ENCODE results near the gene CDK11A. TPM values are rescaled to one million over a fixed set of nuclear protein-coding genes. Genes with fewer than 3 reads are reported as not detected.

The CDK11A gene
- total and polyA plus RNA-seq, 2 donors (not counting 1 experiment from before 2014, with no cell fraction given) = 2.8 to 14.2 TPM

- Histone ChIP-seq H3K9ac (ENCODE audit: insufficient read depth, low read length) (no peak overlapping the region), H4K20me1 (ENCODE audit: control insufficient read depth, extremely low read depth, insufficient read depth, low read length) (no peaks in the 10 kb centered on the region), H3K4me1 (ENCODE audit: control insufficient read depth, extremely low read depth, insufficient read depth, low read length) (no peaks in the 10 kb centered on the region), H3K79me2 (ENCODE audit: control insufficient read depth, insufficient read depth, low read length) (no peaks in the 10 kb centered on the region), H3K4me3 (replicated peaks in 1 of 4; ENCODE audit: control extremely low read depth in 1 of 4, insufficient read depth in 1 of 4, low read depth in 3 of 4, low read length in 4 of 4) (no peak overlapping the region), H3K4me2 (ENCODE audit: extremely low read depth, insufficient read depth, low read length) (no peak overlapping the region), H3K9me3 (ENCODE audit: control insufficient read depth, insufficient read depth, low read depth, low read length) (no peaks in the 10 kb centered on the region), H3K36me3 (ENCODE audit: control insufficient read depth, insufficient read depth, low read length) (peaks cover 10% of the 10 kb centered on the region), H3K27me3 (ENCODE audit: control insufficient read depth, insufficient read depth, low read length) (no peaks in the 10 kb centered on the region), H3K27ac (ENCODE audit: insufficient read depth, low read length) (no peak overlapping the region), H2AFZ (ENCODE audit: low read length) (no peak overlapping the region)
- TF ChIP-seq EZH2 (IDR thresholded peaks at IDR 0.05; ENCODE audit: low read length, missing control alignments) = no peak
- TF ChIP-seq CTCF (conservative IDR thresholded peaks at IDR 0.05 in 1 of 2, IDR thresholded peaks at IDR 0.05 in 1 of 2; ENCODE audit: low read depth in 1 of 2, low read length in 2 of 2) = no peak
- no peak for DNase-seq (ENCODE audit: low read depth in 2 of 2)
Observed at GRCh38 chr1:1672181-1672965, 51.8 kb downstream of the CDK11A start.

- no peaks in the 10 kb centered on the region for H3K9me3 ChIP-seq (ENCODE audit: control insufficient read depth, insufficient read depth, low read depth, low read length)
- no peak overlapping the region for H3K4me2 ChIP-seq (ENCODE audit: extremely low read depth, insufficient read depth, low read length)
- no peak overlapping the region for H3K9ac ChIP-seq (ENCODE audit: insufficient read depth, low read length)
- H3K4me1 ChIP-seq (ENCODE audit: control insufficient read depth, extremely low read depth, insufficient read depth, low read length) = no peaks in the 10 kb centered on the region
- TF ChIP-seq CTCF (conservative IDR thresholded peaks at IDR 0.05 in 1 of 2, IDR thresholded peaks at IDR 0.05 in 1 of 2; ENCODE audit: low read depth in 1 of 2, low read length in 2 of 2) (no peak), EZH2 (IDR thresholded peaks at IDR 0.05; ENCODE audit: low read length, missing control alignments) (no peak)
- no peak overlapping the region for H3K4me3 ChIP-seq (replicated peaks in 1 of 4; ENCODE audit: control extremely low read depth in 1 of 4, insufficient read depth in 1 of 4, low read depth in 3 of 4, low read length in 4 of 4)
- no peak overlapping the region for H3K27ac ChIP-seq (ENCODE audit: insufficient read depth, low read length)
- H4K20me1 ChIP-seq (ENCODE audit: control insufficient read depth, extremely low read depth, insufficient read depth, low read length) = no peaks in the 10 kb centered on the region
- H3K36me3 ChIP-seq (ENCODE audit: control insufficient read depth, insufficient read depth, low read length) = peaks cover 10% of the 10 kb centered on the region
- H2AFZ ChIP-seq (ENCODE audit: low read length) = no peak overlapping the region
- H3K79me2 ChIP-seq (ENCODE audit: control insufficient read depth, insufficient read depth, low read length) = no peaks in the 10 kb centered on the region
- H3K27me3 ChIP-seq (ENCODE audit: control insufficient read depth, insufficient read depth, low read length) = no peaks in the 10 kb centered on the region
- no peak for DNase-seq (ENCODE audit: low read depth in 2 of 2)
Observed at GRCh38 chr1:1671365-1672119, 52.6 kb downstream of the CDK11A start.

GRCh38 chr1:1670866-1671265, 53.3 kb downstream of the CDK11A start:
- TF ChIP-seq CTCF (conservative IDR thresholded peaks at IDR 0.05 in 1 of 2, IDR thresholded peaks at IDR 0.05 in 1 of 2; ENCODE audit: low read depth in 1 of 2, low read length in 2 of 2) (no peak), EZH2 (IDR thresholded peaks at IDR 0.05; ENCODE audit: low read length, missing control alignments) (no peak)
- Histone ChIP-seq H3K27me3 (ENCODE audit: control insufficient read depth, insufficient read depth, low read length) (no peaks in the 10 kb centered on the region), H3K36me3 (ENCODE audit: control insufficient read depth, insufficient read depth, low read length) (peaks cover 13% of the 10 kb centered on the region), H3K27ac (ENCODE audit: insufficient read depth, low read length) (no peak overlapping the region), H3K4me2 (ENCODE audit: extremely low read depth, insufficient read depth, low read length) (no peak overlapping the region), H4K20me1 (ENCODE audit: control insufficient read depth, extremely low read depth, insufficient read depth, low read length) (no peaks in the 10 kb centered on the region), H3K79me2 (ENCODE audit: control insufficient read depth, insufficient read depth, low read length) (no peaks in the 10 kb centered on the region), H3K9me3 (ENCODE audit: control insufficient read depth, insufficient read depth, low read depth, low read length) (no peaks in the 10 kb centered on the region), H3K4me1 (ENCODE audit: control insufficient read depth, extremely low read depth, insufficient read depth, low read length) (no peaks in the 10 kb centered on the region), H3K9ac (ENCODE audit: insufficient read depth, low read length) (no peak overlapping the region), H2AFZ (ENCODE audit: low read length) (no peak overlapping the region), H3K4me3 (replicated peaks in 1 of 4; ENCODE audit: control extremely low read depth in 1 of 4, insufficient read depth in 1 of 4, low read depth in 3 of 4, low read length in 4 of 4) (no peak overlapping the region)
- no peak for DNase-seq (ENCODE audit: low read depth in 2 of 2)

Data from fibroblast of lung (primary cell).